Natural killer cell (primary cell): Measurements from ENCODE around the gene SHISA6. TPM values are rescaled to one million over a fixed set of nuclear protein-coding genes. Genes with fewer than 3 reads are reported as not detected.
"Not testable (repeated sequence)": the region's sequence is repeated elsewhere in the genome, so short reads cannot be mapped to it uniquely, and the experiment has no call there.

ENCODE experiments used
- ATAC-seq, 3 donors: fragments of 150-1000 bp in 2 of 3; fragments of 200-7000 bp in 1 of 3; cut with Tn5 transposase; 1 replicate in 1 of 3; 2 replicates in 2 of 3; pipeline ENCODE4 v1.10.0; 2021; ENCODE audit warnings: mild to moderate bottlenecking in 2 of 3, moderate library complexity in 2 of 3
- DNase-seq, 2 donors: peaks; one replicate each; pipeline versions ENCODE4 v3.0.0 to v3.0.0-alpha.2; 2013 to 2021; ENCODE audit warnings: mixed read lengths in 1 of 2
- H3K27ac ChIP-seq: one replicate; pipeline ENCODE4 v1.5.1; 2013; ENCODE audit warnings: mild to moderate bottlenecking, low read length
- H3K27me3 ChIP-seq: one replicate; pipeline ENCODE4 v1.6.1; 2013; ENCODE audit warnings: low read length; ENCODE audit not compliant: control insufficient read depth, insufficient read depth
- H3K36me3 ChIP-seq: one replicate; pipeline ENCODE4 v1.6.1; 2013; ENCODE audit warnings: low read length; ENCODE audit not compliant: control insufficient read depth, insufficient read depth
- H3K4me1 ChIP-seq: one replicate; pipeline ENCODE4 v1.6.1; 2013; ENCODE audit warnings: low read length; ENCODE audit not compliant: control insufficient read depth, insufficient read depth
- H3K4me3 ChIP-seq: one replicate; pipeline ENCODE4 v1.5.1; 2013; ENCODE audit warnings: low read length
- H3K9me3 ChIP-seq: one replicate; pipeline ENCODE4 v1.6.1; 2013; ENCODE audit warnings: low read length; ENCODE audit not compliant: control insufficient read depth, insufficient read depth
- H3K27ac Mint-ChIP-seq, 2 donors: one replicate each; pipeline ENCODE4 v1.8.0; 2022; ENCODE audit warnings: mild to moderate bottlenecking in 2 of 2, mixed read lengths in 2 of 2, moderate library complexity in 1 of 2
- H3K27me3 Mint-ChIP-seq, 2 donors: one replicate each; pipeline ENCODE4 v1.8.0; 2022; ENCODE audit warnings: low read depth in 2 of 2, mixed read lengths in 2 of 2
- H3K36me3 Mint-ChIP-seq: one replicate; pipeline ENCODE4 v1.8.0; 2022; ENCODE audit warnings: mixed read lengths
- H3K4me1 Mint-ChIP-seq, 2 donors: one replicate each; pipeline ENCODE4 v1.8.0; 2022; ENCODE audit warnings: mixed read lengths in 2 of 2
- H3K4me3 Mint-ChIP-seq: one replicate; pipeline ENCODE4 v1.8.0; 2022; ENCODE audit warnings: mild to moderate bottlenecking, moderate library complexity, mixed read lengths
- H3K9me3 Mint-ChIP-seq, 2 donors: one replicate each; pipeline ENCODE4 v1.8.0; 2022; ENCODE audit warnings: mixed read lengths in 2 of 2
- WGBS: methylation state at CpG from one replicate; pipeline ENCODE4 v1.1.7; 2013; ENCODE audit warnings: missing lambda C conversion rate; ENCODE audit not compliant: insufficient coverage; 5-methylcytosine and 5-hydroxymethylcytosine counted together
- intact Hi-C: fragments of 100-400 bp; cut with micrococcal nuclease; formaldehyde crosslinking; loops from one replicate; pipeline ENCODE4 v1.14.2; 2022
- total RNA-seq, 4 donors: library from RNA; stranded (reverse); fragments of 120-200 nt in 1 of 4; gene quantifications; one replicate each; pipeline versions ENCODE4 v1.2.3 to v1.2.4, GENCODE V29; 2013 to 2022
- TF ChIP-seq, protein P1 (sequence below): fragments of 200-600 bp; IDR thresholded peaks from one replicate; pipeline ENCODE4 v1.8.0; 2022; ENCODE audit warnings: antibody characterized with exemption

The SHISA6 gene
- total RNA-seq, 3 donors from 2014 or later (not counting 1 experiment from before 2014, with no cell fraction given): not detected

- Mint-ChIP-seq H3K4me1 (no peaks in the 10 kb centered on the region), H3K27ac (no peak overlapping the region), H3K36me3 (no peaks in the 10 kb centered on the region), H3K9me3 (peaks cover 2% of the 10 kb centered on the region in 2 donors), H3K27me3 (no peaks in the 10 kb centered on the region), H3K4me3 (no peak overlapping the region)
- Histone ChIP-seq H3K4me1 (no peaks in the 10 kb centered on the region), H3K9me3 (no peaks in the 10 kb centered on the region), H3K4me3 (no peak overlapping the region), H3K36me3 (no peaks in the 10 kb centered on the region), H3K27me3 (no peaks in the 10 kb centered on the region), H3K27ac (no peak overlapping the region)
- DNase-seq: no peak
- no peak for ATAC-seq
- TF ChIP-seq, protein P1, sequence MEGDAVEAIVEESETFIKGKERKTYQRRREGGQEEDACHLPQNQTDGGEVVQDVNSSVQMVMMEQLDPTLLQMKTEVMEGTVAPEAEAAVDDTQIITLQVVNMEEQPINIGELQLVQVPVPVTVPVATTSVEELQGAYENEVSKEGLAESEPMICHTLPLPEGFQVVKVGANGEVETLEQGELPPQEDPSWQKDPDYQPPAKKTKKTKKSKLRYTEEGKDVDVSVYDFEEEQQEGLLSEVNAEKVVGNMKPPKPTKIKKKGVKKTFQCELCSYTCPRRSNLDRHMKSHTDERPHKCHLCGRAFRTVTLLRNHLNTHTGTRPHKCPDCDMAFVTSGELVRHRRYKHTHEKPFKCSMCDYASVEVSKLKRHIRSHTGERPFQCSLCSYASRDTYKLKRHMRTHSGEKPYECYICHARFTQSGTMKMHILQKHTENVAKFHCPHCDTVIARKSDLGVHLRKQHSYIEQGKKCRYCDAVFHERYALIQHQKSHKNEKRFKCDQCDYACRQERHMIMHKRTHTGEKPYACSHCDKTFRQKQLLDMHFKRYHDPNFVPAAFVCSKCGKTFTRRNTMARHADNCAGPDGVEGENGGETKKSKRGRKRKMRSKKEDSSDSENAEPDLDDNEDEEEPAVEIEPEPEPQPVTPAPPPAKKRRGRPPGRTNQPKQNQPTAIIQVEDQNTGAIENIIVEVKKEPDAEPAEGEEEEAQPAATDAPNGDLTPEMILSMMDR: no peak
- intact Hi-C loops: no loop called here
- 69% methylated on average over 3 of the region's 3 CpGs for WGBS
These were observed 68.0 kb downstream of the SHISA6 start for GRCh38 chr17:11309033-11309432.

DNA sequence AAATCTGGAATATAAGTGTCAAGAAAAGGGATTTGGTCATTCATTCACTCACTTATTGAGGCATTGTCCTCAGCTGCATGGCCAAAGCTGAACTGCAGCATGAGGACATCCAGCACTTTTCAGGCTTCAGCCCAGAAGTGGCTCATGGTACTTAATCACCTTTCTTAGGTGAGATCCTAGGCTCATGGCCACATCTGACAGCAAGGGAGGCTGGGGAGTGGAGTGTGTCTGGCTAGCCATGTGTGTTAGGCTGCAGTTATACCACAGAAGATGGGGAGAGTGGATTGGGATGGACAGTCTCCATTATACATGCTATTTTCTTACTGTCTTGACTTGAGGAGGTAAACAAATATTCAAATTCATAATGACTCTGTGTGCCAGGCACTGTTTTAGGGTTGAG, 68.8 kb downstream of the SHISA6 start:
- Mint-ChIP-seq H3K36me3 (no peaks in the 10 kb centered on the region), H3K27ac (no peak overlapping the region), H3K27me3 (no peaks in the 10 kb centered on the region), H3K9me3 (peaks cover 2% of the 10 kb centered on the region in 2 donors), H3K4me3 (no peak overlapping the region), H3K4me1 (no peaks in the 10 kb centered on the region)
- H3K27me3 ChIP-seq: no peaks in the 10 kb centered on the region
- ATAC-seq (no peak), DNase-seq (no peak)
- no peak overlapping the region for H3K4me3 ChIP-seq
- no peak overlapping the region for H3K27ac ChIP-seq
- TF ChIP-seq, protein P1: no peak
- H3K4me1 ChIP-seq: no peaks in the 10 kb centered on the region
- H3K9me3 ChIP-seq: no peaks in the 10 kb centered on the region
- H3K36me3 ChIP-seq: no peaks in the 10 kb centered on the region
- intact Hi-C loops: no loop called here

DNA sequence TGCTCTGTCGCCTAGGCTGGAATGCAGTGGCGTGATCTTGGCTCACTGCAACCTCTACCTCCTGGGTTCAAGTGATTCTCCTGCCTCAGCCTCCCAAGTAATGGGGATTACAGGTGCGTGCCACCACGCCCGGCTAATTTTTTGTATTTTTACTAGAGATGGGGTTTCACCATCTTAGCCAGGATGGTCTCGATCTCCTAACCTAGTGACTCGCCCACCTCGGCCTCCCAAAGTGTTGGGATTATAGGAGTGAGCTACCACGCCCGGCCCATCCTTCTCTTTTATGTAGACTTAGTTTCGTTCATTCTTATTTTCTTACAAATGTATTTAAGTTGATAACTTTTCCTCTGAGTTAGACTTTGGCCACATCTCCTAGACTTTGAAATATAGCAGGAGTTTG, 75.4 kb downstream of the SHISA6 start:
- DNase-seq, H3K4me1 Mint-ChIP-seq, H3K4me3 ChIP-seq, H3K36me3 Mint-ChIP-seq, H3K4me1 ChIP-seq, H3K9me3 Mint-ChIP-seq, ATAC-seq, H3K27me3 Mint-ChIP-seq, H3K27ac Mint-ChIP-seq, H3K9me3 ChIP-seq, H3K36me3 ChIP-seq, intact Hi-C loops, H3K27ac ChIP-seq, H3K27me3 ChIP-seq, H3K4me3 Mint-ChIP-seq: not testable (repeated sequence)
- WGBS: 94% methylated on average over 8 of the region's 11 CpGs

- WGBS: 95% methylated on average over 5 of the region's 5 CpGs
- no peaks in the 10 kb centered on the region for H3K27me3 Mint-ChIP-seq
These were observed 77.2 kb downstream of the SHISA6 start for GRCh38 chr17:11318207-11318606.

More at GRCh38 chr17:11318207-11318606, 77.2 kb downstream of the SHISA6 start:
- Histone ChIP-seq H3K27ac (no peak overlapping the region), H3K9me3 (no peaks in the 10 kb centered on the region), H3K4me1 (no peaks in the 10 kb centered on the region), H3K4me3 (no peak overlapping the region), H3K36me3 (no peaks in the 10 kb centered on the region), H3K27me3 (no peaks in the 10 kb centered on the region)
- H3K4me1 Mint-ChIP-seq: no peaks in the 10 kb centered on the region
- DNase-seq: no peak
- TF ChIP-seq, protein P1: no peak
- no peaks in the 10 kb centered on the region for H3K36me3 Mint-ChIP-seq
- intact Hi-C loops: no loop called here
- no peak overlapping the region for H3K27ac Mint-ChIP-seq
- H3K9me3 Mint-ChIP-seq: peaks cover 6 to 7% of the 10 kb centered on the region in 2 donors
- no peak for ATAC-seq
- H3K4me3 Mint-ChIP-seq: no peak overlapping the region
